Kidney epithelial cell (primary cell): ENCODE measurements around the gene XXYLT1. TPM values are rescaled to one million over a fixed set of nuclear protein-coding genes. Genes with fewer than 3 reads are reported as not detected.

Source experiments
- DNase-seq: peaks from one replicate; pipeline ENCODE4 v3.0.0-alpha.2; 2010; ENCODE audit warnings: low read depth
- H3K27me3 ChIP-seq: 2 replicates; pipeline ENCODE4 v1.6.0; 2011; ENCODE audit warnings: low read length; ENCODE audit not compliant: control insufficient read depth, insufficient read depth
- H3K36me3 ChIP-seq: 2 replicates; pipeline ENCODE4 v1.5.1; 2011; ENCODE audit warnings: low read length; ENCODE audit not compliant: control insufficient read depth, insufficient read depth
- H3K4me3 ChIP-seq: 2 replicates; pipeline ENCODE4 v1.5.1; 2011; ENCODE audit warnings: low read depth, mild to moderate bottlenecking, control low read depth, low read length
- CTCF ChIP-seq: IDR thresholded peaks from 2 replicates; pipeline ENCODE4 v1.5.1; 2011; ENCODE audit warnings: mild to moderate bottlenecking, moderate library complexity, low read length, control low read depth, inconsistent platforms; ENCODE audit not compliant: insufficient read depth, poor library complexity, severe bottlenecking
- total RNA-seq: library from RNA; depleted of rRNA; stranded (reverse); fragments of >200 nt; gene quantifications from 2 replicates; pipeline ENCODE4 v1.2.3, GENCODE V29; 2015

Gene XXYLT1
- total RNA-seq, 1 donor from 2014 or later: 18.7 TPM

- Histone ChIP-seq H3K27me3 (peaks cover 4% of the 10 kb centered on the region), H3K4me3 (no peak overlapping the region), H3K36me3 (no peaks in the 10 kb centered on the region)
- DNase-seq: no peak
- no peak for TF ChIP-seq CTCF
Measured at GRCh38 chr3:195032106-195032759, 238.7 kb downstream of the XXYLT1 start.

- TF ChIP-seq CTCF: no peak
- no peak for DNase-seq
- Histone ChIP-seq H3K36me3 (no peaks in the 10 kb centered on the region), H3K27me3 (peaks cover 4% of the 10 kb centered on the region), H3K4me3 (no peak overlapping the region)
Measured at GRCh38 chr3:195031574-195032003, 239.4 kb downstream of the XXYLT1 start.

- no peak for TF ChIP-seq CTCF
- no peak for DNase-seq
- H3K4me3 ChIP-seq: no peak overlapping the region
- no peaks in the 10 kb centered on the region for H3K36me3 ChIP-seq
- peaks cover under 1% of the 10 kb centered on the region for H3K27me3 ChIP-seq
Measured at GRCh38 chr3:195030791-195031321, 240.1 kb downstream of the XXYLT1 start.

- H3K36me3 ChIP-seq: no peaks in the 10 kb centered on the region
- H3K4me3 ChIP-seq: no peak overlapping the region
- no peak for DNase-seq
- no peaks in the 10 kb centered on the region for H3K27me3 ChIP-seq
- TF ChIP-seq CTCF: no peak
Measured at GRCh38 chr3:195028877-195029606, 241.9 kb downstream of the XXYLT1 start.

GRCh38 chr3:195025884-195026200 lies 245.1 kb downstream of the XXYLT1 start:
- H3K27me3 ChIP-seq: peaks cover 3% of the 10 kb centered on the region
- no peaks in the 10 kb centered on the region for H3K36me3 ChIP-seq
- H3K4me3 ChIP-seq: no peak overlapping the region
- DNase-seq: no peak
- no peak for TF ChIP-seq CTCF
